Measurements from ENCODE around the gene COBLL1. TPM values are rescaled to one million over a fixed set of nuclear protein-coding genes. Genes with fewer than 3 reads are reported as not detected.

COBLL1 gene
- total and polyA plus RNA-seq, 11 donors: 4.0 to 36.9 (median 16.2) TPM

DNA sequence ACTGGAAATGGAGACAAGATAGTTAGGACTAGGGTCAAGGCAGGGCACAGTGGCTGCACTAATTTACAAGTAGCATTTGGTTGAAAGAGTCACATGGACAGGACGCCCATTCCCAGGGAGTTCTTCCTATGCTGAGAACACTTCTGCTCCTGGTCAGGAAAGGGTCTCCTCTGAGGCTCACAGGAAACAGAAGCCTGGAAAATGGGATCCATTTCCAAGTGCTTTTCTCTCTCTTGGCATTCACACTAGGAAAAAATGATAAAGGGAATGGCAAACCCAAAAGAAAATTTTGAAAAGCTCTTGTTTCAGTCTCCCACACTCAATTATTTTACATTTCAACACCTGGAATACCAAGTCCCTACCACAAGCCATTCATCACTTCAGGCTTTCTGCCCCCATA, 88.7 kb downstream of the COBLL1 start:
- Histone ChIP-seq H3K4me1 (peaks cover 0 to 87% (median 18%) of the 10 kb centered on the region in 12 donors), H3K27ac (no peak overlapping the region), H3K27me3 (no peaks in the 10 kb centered on the region), H3K36me3 (no peaks in the 10 kb centered on the region), H3K9me3 (no peaks in the 10 kb centered on the region), H3K4me3 (no peak overlapping the region)
- DNase-seq (no peak), ATAC-seq (no peak)
- intact Hi-C loops (cut with DNase I): loop anchor here in 1 of 10 donors (5.0 kb wide), 1 partner anchor 89 kb away; the partner anchor contains the start of gene COBLL1
- WGBS, 4 donors: 70 to 82% (median 76%) methylated on average over 1 of the region's 1 CpG
- TF ChIP-seq, protein P1, sequence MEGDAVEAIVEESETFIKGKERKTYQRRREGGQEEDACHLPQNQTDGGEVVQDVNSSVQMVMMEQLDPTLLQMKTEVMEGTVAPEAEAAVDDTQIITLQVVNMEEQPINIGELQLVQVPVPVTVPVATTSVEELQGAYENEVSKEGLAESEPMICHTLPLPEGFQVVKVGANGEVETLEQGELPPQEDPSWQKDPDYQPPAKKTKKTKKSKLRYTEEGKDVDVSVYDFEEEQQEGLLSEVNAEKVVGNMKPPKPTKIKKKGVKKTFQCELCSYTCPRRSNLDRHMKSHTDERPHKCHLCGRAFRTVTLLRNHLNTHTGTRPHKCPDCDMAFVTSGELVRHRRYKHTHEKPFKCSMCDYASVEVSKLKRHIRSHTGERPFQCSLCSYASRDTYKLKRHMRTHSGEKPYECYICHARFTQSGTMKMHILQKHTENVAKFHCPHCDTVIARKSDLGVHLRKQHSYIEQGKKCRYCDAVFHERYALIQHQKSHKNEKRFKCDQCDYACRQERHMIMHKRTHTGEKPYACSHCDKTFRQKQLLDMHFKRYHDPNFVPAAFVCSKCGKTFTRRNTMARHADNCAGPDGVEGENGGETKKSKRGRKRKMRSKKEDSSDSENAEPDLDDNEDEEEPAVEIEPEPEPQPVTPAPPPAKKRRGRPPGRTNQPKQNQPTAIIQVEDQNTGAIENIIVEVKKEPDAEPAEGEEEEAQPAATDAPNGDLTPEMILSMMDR (IDR thresholded peaks at IDR 0.05): no peak

- TF ChIP-seq POLR2A (IDR thresholded peaks at IDR 0.05): no peak
- TF ChIP-seq, protein P1 (IDR thresholded peaks at IDR 0.05): no peak
- Histone ChIP-seq H3K36me3 (peaks cover 0 to 6% (median 0%) of the 10 kb centered on the region in 9 donors), H3K27ac (peak overlapping the region in 1 of 12 donors; percentile 8), H3K9me3 (no peaks in the 10 kb centered on the region), H3K27me3 (no peaks in the 10 kb centered on the region), H3K4me1 (peaks cover 0 to 64% (median 13%) of the 10 kb centered on the region in 12 donors), H3K4me3 (no peak overlapping the region)
- WGBS, 4 donors: 63 to 80% (median 68%) methylated on average over 3 of the region's 3 CpGs
- peak in 2 of 4 donors; percentile 36 to 80 for ATAC-seq
- peak in 2 of 5 donors; percentile 33 to 45 for DNase-seq
- intact Hi-C loops (cut with DNase I): no loop called here
Measured at GRCh38 chr2:164747783-164748433, 93.7 kb downstream of the COBLL1 start.

DNA sequence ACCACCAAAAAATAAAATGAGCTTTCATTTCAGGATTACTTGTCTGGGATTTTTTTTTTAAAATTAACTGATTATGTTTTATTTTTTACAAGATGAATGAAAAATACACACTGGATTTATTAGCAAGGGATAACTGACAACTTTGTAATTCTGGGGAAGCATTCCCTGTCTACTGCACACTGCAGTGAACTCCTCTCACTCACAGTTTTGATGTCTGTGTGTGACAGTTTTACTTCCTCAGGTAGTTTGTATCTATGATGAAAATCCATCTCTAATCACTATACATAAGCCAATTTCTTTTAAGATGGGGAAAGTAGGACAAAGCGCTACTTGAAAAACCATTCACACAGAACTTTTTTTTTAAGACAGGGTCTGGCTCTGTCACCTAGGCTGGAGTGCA, 94.5 kb downstream of the COBLL1 start:
- DNase-seq: no peak
- Histone ChIP-seq H3K36me3 (peaks cover 0 to 10% (median 0%) of the 10 kb centered on the region in 9 donors), H3K27ac (peak overlapping the region in 1 of 12 donors; percentile 8), H3K4me1 (peaks cover 0 to 57% (median 13%) of the 10 kb centered on the region in 12 donors), H3K27me3 (no peaks in the 10 kb centered on the region), H3K4me3 (no peak overlapping the region), H3K9me3 (no peaks in the 10 kb centered on the region)
- no peak for TF ChIP-seq POLR2A (IDR thresholded peaks at IDR 0.05)
- TF ChIP-seq, protein P1 (IDR thresholded peaks at IDR 0.05): no peak
- no peak for ATAC-seq
- intact Hi-C loops (cut with DNase I): no loop called here
- 90 to 100% (median 97%) methylated on average over 1 of the region's 1 CpG for WGBS, 4 donors

DNA sequence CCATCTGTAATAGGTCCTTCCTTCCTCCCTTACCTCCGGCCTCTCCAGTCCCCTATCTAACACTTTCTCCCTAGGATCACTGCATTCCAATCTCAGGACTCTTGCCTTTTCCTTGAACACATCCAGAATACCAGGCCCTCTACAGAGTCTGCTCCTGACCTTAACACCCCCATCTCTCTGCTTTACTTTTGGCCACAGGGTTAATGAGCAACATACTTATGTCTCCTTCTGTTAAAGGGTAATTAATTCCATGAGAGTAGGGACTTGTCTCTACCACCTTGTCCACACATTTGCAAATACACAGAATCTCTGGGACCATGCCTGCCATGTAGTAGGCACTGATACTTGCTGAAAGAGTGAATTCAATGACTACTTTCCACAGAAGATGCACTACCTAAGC, 94.9 kb downstream of the COBLL1 start:
- Histone ChIP-seq H3K27me3 (no peaks in the 10 kb centered on the region), H3K4me1 (peaks cover 0 to 53% (median 13%) of the 10 kb centered on the region in 12 donors), H3K36me3 (peaks cover 0 to 10% (median 0%) of the 10 kb centered on the region in 9 donors), H3K9me3 (no peaks in the 10 kb centered on the region), H3K27ac (no peak overlapping the region), H3K4me3 (no peak overlapping the region)
- ATAC-seq (no peak), DNase-seq (no peak)
- TF ChIP-seq, protein P1 (IDR thresholded peaks at IDR 0.05): no peak
- TF ChIP-seq POLR2A (IDR thresholded peaks at IDR 0.05): no peak
- WGBS, 4 donors: 85 to 93% (median 86%) methylated on average over 1 of the region's 1 CpG
- intact Hi-C loops (cut with DNase I): no loop called here

All from heart left ventricle (tissue), 16 donors.